ENCODE measurements around the gene VPS4B. TPM values are rescaled to one million over a fixed set of nuclear protein-coding genes. Genes with fewer than 3 reads are reported as not detected.

The VPS4B gene
- total and polyA plus RNA-seq, 2 experiments from 2014 or later = 30.2 to 49.4 TPM

DNA sequence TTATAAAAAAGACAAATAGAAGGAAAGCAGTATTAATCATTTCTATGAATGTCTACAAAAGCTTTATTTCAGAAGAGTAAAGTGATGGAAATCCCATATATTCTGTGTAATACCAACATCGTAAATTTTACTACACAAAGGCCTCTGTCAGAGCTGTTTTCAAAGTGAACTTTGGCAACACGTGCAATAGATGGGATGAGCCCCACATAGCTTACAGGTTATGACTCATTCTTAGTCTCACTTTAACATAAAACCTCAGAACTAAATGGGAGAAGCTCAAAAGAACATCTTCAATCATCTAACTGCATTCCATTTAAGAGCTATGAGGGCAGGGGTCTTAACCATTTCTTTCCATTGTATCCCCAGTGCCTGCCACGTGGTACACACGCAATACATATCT lies 11.5 kb downstream of the VPS4B start (continued):
- TF ChIP-seq, protein P1, sequence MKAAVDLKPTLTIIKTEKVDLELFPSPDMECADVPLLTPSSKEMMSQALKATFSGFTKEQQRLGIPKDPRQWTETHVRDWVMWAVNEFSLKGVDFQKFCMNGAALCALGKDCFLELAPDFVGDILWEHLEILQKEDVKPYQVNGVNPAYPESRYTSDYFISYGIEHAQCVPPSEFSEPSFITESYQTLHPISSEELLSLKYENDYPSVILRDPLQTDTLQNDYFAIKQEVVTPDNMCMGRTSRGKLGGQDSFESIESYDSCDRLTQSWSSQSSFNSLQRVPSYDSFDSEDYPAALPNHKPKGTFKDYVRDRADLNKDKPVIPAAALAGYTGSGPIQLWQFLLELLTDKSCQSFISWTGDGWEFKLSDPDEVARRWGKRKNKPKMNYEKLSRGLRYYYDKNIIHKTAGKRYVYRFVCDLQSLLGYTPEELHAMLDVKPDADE (IDR thresholded peaks at IDR 0.05) = no peak
- TF ChIP-seq EZH2 (IDR thresholded peaks at IDR 0.05; ENCODE audit: low read depth, unreplicated experiment) (no peak), EZH2phosphoT487 (IDR thresholded peaks at IDR 0.05; ENCODE audit: unreplicated experiment) (no peak), POLR2AphosphoS5 (IDR thresholded peaks at IDR 0.05; ENCODE audit: low read depth) (no peak), ZNF114 (CRISPR knock-in tag; IDR thresholded peaks at IDR 0.05) (no peak)
- TF ChIP-seq, protein P2, sequence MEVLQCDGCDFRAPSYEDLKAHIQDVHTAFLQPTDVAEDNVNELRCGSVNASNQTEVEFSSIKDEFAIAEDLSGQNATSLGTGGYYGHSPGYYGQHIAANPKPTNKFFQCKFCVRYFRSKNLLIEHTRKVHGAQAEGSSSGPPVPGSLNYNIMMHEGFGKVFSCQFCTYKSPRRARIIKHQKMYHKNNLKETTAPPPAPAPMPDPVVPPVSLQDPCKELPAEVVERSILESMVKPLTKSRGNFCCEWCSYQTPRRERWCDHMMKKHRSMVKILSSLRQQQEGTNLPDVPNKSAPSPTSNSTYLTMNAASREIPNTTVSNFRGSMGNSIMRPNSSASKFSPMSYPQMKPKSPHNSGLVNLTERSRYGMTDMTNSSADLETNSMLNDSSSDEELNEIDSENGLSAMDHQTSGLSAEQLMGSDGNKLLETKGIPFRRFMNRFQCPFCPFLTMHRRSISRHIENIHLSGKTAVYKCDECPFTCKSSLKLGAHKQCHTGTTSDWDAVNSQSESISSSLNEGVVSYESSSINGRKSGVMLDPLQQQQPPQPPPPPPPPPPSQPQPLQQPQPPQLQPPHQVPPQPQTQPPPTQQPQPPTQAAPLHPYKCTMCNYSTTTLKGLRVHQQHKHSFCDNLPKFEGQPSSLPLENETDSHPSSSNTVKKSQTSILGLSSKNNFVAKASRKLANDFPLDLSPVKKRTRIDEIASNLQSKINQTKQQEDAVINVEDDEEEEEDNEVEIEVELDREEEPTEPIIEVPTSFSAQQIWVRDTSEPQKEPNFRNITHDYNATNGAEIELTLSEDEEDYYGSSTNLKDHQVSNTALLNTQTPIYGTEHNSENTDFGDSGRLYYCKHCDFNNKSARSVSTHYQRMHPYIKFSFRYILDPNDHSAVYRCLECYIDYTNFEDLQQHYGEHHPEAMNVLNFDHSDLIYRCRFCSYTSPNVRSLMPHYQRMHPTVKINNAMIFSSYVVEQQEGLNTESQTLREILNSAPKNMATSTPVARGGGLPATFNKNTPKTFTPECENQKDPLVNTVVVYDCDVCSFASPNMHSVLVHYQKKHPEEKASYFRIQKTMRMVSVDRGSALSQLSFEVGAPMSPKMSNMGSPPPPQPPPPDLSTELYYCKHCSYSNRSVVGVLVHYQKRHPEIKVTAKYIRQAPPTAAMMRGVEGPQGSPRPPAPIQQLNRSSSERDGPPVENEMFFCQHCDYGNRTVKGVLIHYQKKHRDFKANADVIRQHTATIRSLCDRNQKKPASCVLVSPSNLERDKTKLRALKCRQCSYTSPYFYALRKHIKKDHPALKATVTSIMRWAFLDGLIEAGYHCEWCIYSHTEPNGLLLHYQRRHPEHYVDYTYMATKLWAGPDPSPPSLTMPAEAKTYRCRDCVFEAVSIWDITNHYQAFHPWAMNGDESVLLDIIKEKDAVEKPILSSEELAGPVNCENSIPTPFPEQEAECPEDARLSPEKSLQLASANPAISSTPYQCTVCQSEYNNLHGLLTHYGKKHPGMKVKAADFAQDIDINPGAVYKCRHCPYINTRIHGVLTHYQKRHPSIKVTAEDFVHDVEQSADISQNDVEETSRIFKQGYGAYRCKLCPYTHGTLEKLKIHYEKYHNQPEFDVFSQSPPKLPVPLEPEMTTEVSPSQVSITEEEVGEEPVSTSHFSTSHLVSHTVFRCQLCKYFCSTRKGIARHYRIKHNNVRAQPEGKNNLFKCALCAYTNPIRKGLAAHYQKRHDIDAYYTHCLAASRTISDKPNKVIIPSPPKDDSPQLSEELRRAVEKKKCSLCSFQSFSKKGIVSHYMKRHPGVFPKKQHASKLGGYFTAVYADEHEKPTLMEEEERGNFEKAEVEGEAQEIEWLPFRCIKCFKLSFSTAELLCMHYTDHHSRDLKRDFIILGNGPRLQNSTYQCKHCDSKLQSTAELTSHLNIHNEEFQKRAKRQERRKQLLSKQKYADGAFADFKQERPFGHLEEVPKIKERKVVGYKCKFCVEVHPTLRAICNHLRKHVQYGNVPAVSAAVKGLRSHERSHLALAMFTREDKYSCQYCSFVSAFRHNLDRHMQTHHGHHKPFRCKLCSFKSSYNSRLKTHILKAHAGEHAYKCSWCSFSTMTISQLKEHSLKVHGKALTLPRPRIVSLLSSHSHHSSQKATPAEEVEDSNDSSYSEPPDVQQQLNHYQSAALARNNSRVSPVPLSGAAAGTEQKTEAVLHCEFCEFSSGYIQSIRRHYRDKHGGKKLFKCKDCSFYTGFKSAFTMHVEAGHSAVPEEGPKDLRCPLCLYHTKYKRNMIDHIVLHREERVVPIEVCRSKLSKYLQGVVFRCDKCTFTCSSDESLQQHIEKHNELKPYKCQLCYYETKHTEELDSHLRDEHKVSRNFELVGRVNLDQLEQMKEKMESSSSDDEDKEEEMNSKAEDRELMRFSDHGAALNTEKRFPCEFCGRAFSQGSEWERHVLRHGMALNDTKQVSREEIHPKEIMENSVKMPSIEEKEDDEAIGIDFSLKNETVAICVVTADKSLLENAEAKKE (CRISPR knock-in tag; IDR thresholded peaks at IDR 0.05) = no peak

GRCh38 chr18:63409301-63409700 lies 13.0 kb downstream of the VPS4B start:
- Histone ChIP-seq H4K20me1 (replicated peaks; ENCODE audit: insufficient read depth) (peaks cover 6% of the 10 kb centered on the region; the same call in 1 of the 2 replicates), H3K4me3 (no peak overlapping the region), H3K9me2 (ENCODE audit: insufficient read depth) (no peaks in the 10 kb centered on the region), H3F3A (replicated peaks; ENCODE audit: low read depth) (no peaks in the 10 kb centered on the region), H3K4me2 (no peak overlapping the region), H3K4me1 (ENCODE audit: insufficient read depth) (no peaks in the 10 kb centered on the region), H3K79me2 (replicated peaks; ENCODE audit: insufficient read depth) (peaks cover 34% of the 10 kb centered on the region), H3K27ac (ENCODE audit: low read depth) (no peak overlapping the region), H3K36me3 (ENCODE audit: insufficient read depth) (peaks cover 15% of the 10 kb centered on the region; the same call in 1 of the 2 replicates), H3K27me3 (ENCODE audit: insufficient read depth) (no peaks in the 10 kb centered on the region), H2AFZ (no peak overlapping the region)
- ATAC-seq = no peak
- Mint-ChIP-seq H3K27ac (no peak overlapping the region), H3K4me3 (no peak overlapping the region), H3K9me3 (no peaks in the 10 kb centered on the region), H3K4me1 (no peaks in the 10 kb centered on the region), H3K36me3 (ENCODE audit: low read depth) (peaks cover 38% of the 10 kb centered on the region; the same call in 2 of the 3 replicates), H3K27me3 (ENCODE audit: insufficient read depth, low read depth, poor library complexity) (no peaks in the 10 kb centered on the region)
- TF ChIP-seq, protein P2 (CRISPR knock-in tag; IDR thresholded peaks at IDR 0.05) = no peak
- DNase-seq (ENCODE audit: low spot score) = no peak

Measured in GM23338 (cell line).